CD4-positive, alpha-beta T cell treated with Interleukin-17A for 1 hour (primary cell): ENCODE results near the gene ADAMTSL2.
"Not testable (repeated sequence)": the region's sequence is repeated elsewhere in the genome, so short reads cannot be mapped to it uniquely, and the experiment has no call there.

Experiments
- DNase-seq: peaks from one replicate; pipeline ENCODE4 v3.0.0-alpha.2; 2020

ADAMTSL2 gene

GRCh38 chr9:133560944-133561343 is 26.4 kb downstream of the ADAMTSL2 start:
- DNase-seq: no peak

GRCh38 chr9:133561976-133562554 is 27.6 kb downstream of the ADAMTSL2 start:
- DNase-seq: no peak

- DNase-seq: no peak
Observed at GRCh38 chr9:133562611-133563290, 28.2 kb downstream of the ADAMTSL2 start.

- no peak for DNase-seq
Observed at GRCh38 chr9:133563291-133563796, 28.8 kb downstream of the ADAMTSL2 start.

- not testable (repeated sequence) for DNase-seq
Observed at GRCh38 chr9:133563814-133564213, 29.3 kb downstream of the ADAMTSL2 start.

GRCh38 chr9:133564451-133565116 is 30.1 kb downstream of the ADAMTSL2 start:
- no peak for DNase-seq

- no peak for DNase-seq
Observed at GRCh38 chr9:133566382-133566781, 31.9 kb downstream of the ADAMTSL2 start.

GRCh38 chr9:133566817-133567216 is 32.3 kb downstream of the ADAMTSL2 start:
- no peak for DNase-seq

GRCh38 chr9:133568186-133568585 is 33.7 kb downstream of the ADAMTSL2 start:
- no peak for DNase-seq

GRCh38 chr9:133569121-133569785 is 34.7 kb downstream of the ADAMTSL2 start:
- no peak for DNase-seq

- DNase-seq: no peak
Observed at GRCh38 chr9:133569891-133570690, 35.6 kb downstream of the ADAMTSL2 start.

GRCh38 chr9:133570691-133571080 is 36.2 kb downstream of the ADAMTSL2 start:
- no peak for DNase-seq

- DNase-seq: no peak
Observed at GRCh38 chr9:133571391-133571890, 36.9 kb downstream of the ADAMTSL2 start.

- DNase-seq: no peak
Observed at GRCh38 chr9:133571896-133572595, 37.5 kb downstream of the ADAMTSL2 start.

- DNase-seq: no peak
Observed at GRCh38 chr9:133572821-133573361, 38.4 kb downstream of the ADAMTSL2 start.

- DNase-seq: no peak
Observed at GRCh38 chr9:133573791-133574515, 39.4 kb downstream of the ADAMTSL2 start.

GRCh38 chr9:133574771-133575170 is 40.3 kb downstream of the ADAMTSL2 start:
- DNase-seq: no peak

- no peak for DNase-seq
Observed at GRCh38 chr9:133575186-133576030, 40.9 kb downstream of the ADAMTSL2 start.

- no peak for DNase-seq
Observed at GRCh38 chr9:133576031-133576874, 41.7 kb downstream of the ADAMTSL2 start.
